Neural cell (in vitro differentiated cells): Measurements from ENCODE around the gene DSCAM. TPM values are rescaled to one million over a fixed set of nuclear protein-coding genes. Genes with fewer than 3 reads are reported as not detected.

ENCODE experiments used
- H2AFZ ChIP-seq: fragments of 200-600, 300-800 bp; sonication (generic), shearing (Covaris generic); 2 replicates; pipeline ENCODE4 v1.6.0; 2014; ENCODE audit warnings: low read depth, mild to moderate bottlenecking, antibody characterized with exemption, low read length, moderate library complexity
- H3F3A ChIP-seq: fragments of 200-600 bp; shearing (Covaris generic); 2 replicates; pipeline ENCODE4 v1.6.1; 2016; ENCODE audit warnings: mild to moderate bottlenecking, moderate library complexity, mixed read lengths, antibody characterized with exemption, low read length; ENCODE audit not compliant: insufficient read depth, poor library complexity, severe bottlenecking
- H3K27ac ChIP-seq: fragments of 200-600, 300-800 bp; sonication (generic), shearing (Covaris generic); 2 replicates; pipeline ENCODE4 v1.5.1; 2014; ENCODE audit warnings: mild to moderate bottlenecking, low read length, moderate library complexity
- H3K27me3 ChIP-seq: fragments of 300-800, 200-600 bp; sonication (generic), shearing (Covaris generic); 2 replicates; pipeline ENCODE4 v1.6.0; 2014; ENCODE audit warnings: mild to moderate bottlenecking, low read depth, low read length, moderate library complexity; ENCODE audit not compliant: insufficient read depth
- H3K36me3 ChIP-seq: fragments of 300-800, 200-600 bp; sonication (generic), shearing (Covaris generic); 2 replicates; pipeline ENCODE4 v1.5.1; 2014; ENCODE audit warnings: mild to moderate bottlenecking, antibody characterized with exemption, low read length, moderate library complexity; ENCODE audit not compliant: insufficient read depth
- H3K4me2 ChIP-seq: fragments of 300-800, 200-600 bp; sonication (generic), shearing (Covaris generic); 2 replicates; pipeline ENCODE4 v1.6.0; 2014; ENCODE audit warnings: mild to moderate bottlenecking, low read length
- H3K4me3 ChIP-seq: fragments of 300-800, 200-600 bp; sonication (generic), shearing (Covaris generic); 2 replicates; pipeline ENCODE4 v1.5.1; 2014; ENCODE audit warnings: mild to moderate bottlenecking, low read length, moderate library complexity
- H3K79me2 ChIP-seq: fragments of 200-600 bp; shearing (Covaris generic); replicated peaks from 2 replicates; pipeline ENCODE4 v1.6.0; 2014; ENCODE audit warnings: mild to moderate bottlenecking, low read length, moderate library complexity; ENCODE audit not compliant: insufficient read depth
- H3K9ac ChIP-seq: fragments of 300-800, 200-600 bp; sonication (generic), shearing (Covaris generic); 2 replicates; pipeline ENCODE4 v1.6.1; 2016; ENCODE audit warnings: mild to moderate bottlenecking, low read length, mixed read lengths
- H3K9me2 ChIP-seq: fragments of 200-600 bp; shearing (Covaris generic); 2 replicates; pipeline ENCODE4 v1.6.1; 2016; ENCODE audit warnings: mild to moderate bottlenecking, low read length, mixed read lengths; ENCODE audit not compliant: insufficient read depth
- H3K9me3 ChIP-seq: fragments of 200-600, 300-800 bp; sonication (generic), shearing (Covaris generic); 2 replicates; pipeline ENCODE4 v1.6.1; 2016; ENCODE audit warnings: mild to moderate bottlenecking, mixed run types, low read length, moderate library complexity, mixed read lengths
- H4K20me1 ChIP-seq: fragments of 200-600 bp; shearing (Covaris generic); 2 replicates; pipeline ENCODE4 v1.6.1; 2016; ENCODE audit warnings: mild to moderate bottlenecking, mixed run types; ENCODE audit not compliant: insufficient read depth
- CTCF ChIP-seq: fragments of 450-650 bp; IDR thresholded peaks from 2 replicates; pipeline ENCODE4 v1.5.1; 2014; ENCODE audit warnings: antibody characterized with exemption, mild to moderate bottlenecking, moderate library complexity; ENCODE audit not compliant: poor library complexity, severe bottlenecking
- EP300 ChIP-seq: fragments of 450-650 bp; conservative IDR thresholded peaks from 2 replicates; pipeline ENCODE4 v1.6.1; 2014; ENCODE audit warnings: antibody characterized with exemption, mild to moderate bottlenecking, moderate library complexity; ENCODE audit not compliant: poor library complexity, severe bottlenecking
- EZH2 ChIP-seq: fragments of 200-600, 300-800 bp; shearing (Covaris generic), sonication (generic); IDR thresholded peaks from 2 replicates; pipeline ENCODE4 v1.6.1; 2014; ENCODE audit warnings: antibody characterized with exemption, low read length, borderline replicate concordance, mild to moderate bottlenecking; ENCODE audit not compliant: insufficient read depth, poor library complexity, severe bottlenecking
- MXI1 ChIP-seq: fragments of 450-650 bp; conservative IDR thresholded peaks from 2 replicates; pipeline ENCODE4 v1.6.1; 2014; ENCODE audit warnings: antibody characterized with exemption, mild to moderate bottlenecking; ENCODE audit not compliant: poor library complexity, severe bottlenecking
- POLR2AphosphoS5 ChIP-seq: IDR thresholded peaks from 2 replicates; pipeline ENCODE4 v1.6.1; 2012
- RAD21 ChIP-seq: fragments of 450-650 bp; conservative IDR thresholded peaks from 2 replicates; pipeline ENCODE4 v1.6.1; 2014; ENCODE audit warnings: antibody characterized with exemption, mild to moderate bottlenecking, moderate library complexity
- REST ChIP-seq: IDR thresholded peaks from 2 replicates; pipeline ENCODE4 v1.6.1; 2012; ENCODE audit warnings: borderline replicate concordance
- SMC3 ChIP-seq: fragments of 450-650 bp; conservative IDR thresholded peaks from 2 replicates; pipeline ENCODE4 v1.6.1; 2014; ENCODE audit warnings: antibody characterized with exemption, mild to moderate bottlenecking, moderate library complexity; ENCODE audit not compliant: poor library complexity
- TAF1 ChIP-seq: IDR thresholded peaks from 2 replicates; pipeline ENCODE4 v1.6.1; 2012; ENCODE audit warnings: low read depth
- polyA plus RNA-seq: library from polyadenylated mRNA; depleted of rRNA; stranded (reverse); fragments of >200 nt; gene quantifications from 2 replicates; pipeline ENCODE4 v1.2.3, GENCODE V29; 2014

Gene DSCAM
- polyA plus RNA-seq, 1 donor from 2014 or later: 5.3 TPM

- H3K27ac ChIP-seq: no peak overlapping the region
- no peaks in the 10 kb centered on the region for H3K27me3 ChIP-seq
- no peaks in the 10 kb centered on the region for H4K20me1 ChIP-seq
- TF ChIP-seq EP300 (no peak), MXI1 (no peak), SMC3 (no peak), POLR2AphosphoS5 (no peak), EZH2 (no peak), TAF1 (no peak), CTCF (no peak), RAD21 (no peak), REST (no peak)
- no peaks in the 10 kb centered on the region for H3K36me3 ChIP-seq
- no peak overlapping the region for H3K4me2 ChIP-seq
- H3K79me2 ChIP-seq: no peaks in the 10 kb centered on the region
- no peak overlapping the region for H3K4me3 ChIP-seq
- no peaks in the 10 kb centered on the region for H3F3A ChIP-seq
- H3K9me3 ChIP-seq: no peaks in the 10 kb centered on the region
- no peak overlapping the region for H3K9ac ChIP-seq
- no peaks in the 10 kb centered on the region for H3K9me2 ChIP-seq
- H2AFZ ChIP-seq: no peak overlapping the region
Measured at GRCh38 chr21:40546647-40547046, 300.3 kb downstream of the DSCAM start.

GRCh38 chr21:40540216-40540615 lies 306.7 kb downstream of the DSCAM start:
- Histone ChIP-seq H3K27ac (no peak overlapping the region), H3K27me3 (no peaks in the 10 kb centered on the region), H3F3A (no peaks in the 10 kb centered on the region), H3K36me3 (no peaks in the 10 kb centered on the region), H3K9me3 (no peaks in the 10 kb centered on the region), H3K79me2 (no peaks in the 10 kb centered on the region), H4K20me1 (no peaks in the 10 kb centered on the region), H2AFZ (no peak overlapping the region), H3K4me3 (no peak overlapping the region), H3K9me2 (no peaks in the 10 kb centered on the region), H3K4me2 (no peak overlapping the region), H3K9ac (no peak overlapping the region)
- TF ChIP-seq EP300 (no peak), EZH2 (no peak), TAF1 (no peak), MXI1 (no peak), REST (no peak), POLR2AphosphoS5 (no peak), SMC3 (no peak), RAD21 (no peak), CTCF (no peak)
